ENCODE data around the gene FREM1.
A peak's percentile ranks its signal among the peaks of the same experiment; 100 is the strongest.

FREM1 gene

DNA sequence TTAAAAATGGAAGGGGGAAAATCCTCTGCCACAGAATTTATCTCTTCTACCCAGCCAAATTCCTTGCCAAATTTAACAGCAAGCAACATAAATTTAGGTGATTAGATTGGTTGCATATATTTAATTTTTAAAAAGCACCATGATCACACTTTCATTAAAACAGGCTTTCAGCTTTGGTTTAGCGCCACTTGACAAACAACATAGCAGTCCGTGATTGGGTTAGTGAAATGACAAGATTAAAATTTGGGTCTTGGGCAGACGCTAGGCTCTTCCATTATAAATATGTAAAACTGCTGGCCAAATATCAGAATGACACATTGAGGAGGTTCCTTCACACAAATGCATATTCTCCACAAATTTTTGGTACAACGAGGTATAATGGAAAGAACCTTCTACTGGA is 129.5 kb downstream of the FREM1 start:
- TF ChIP-seq, protein P1, sequence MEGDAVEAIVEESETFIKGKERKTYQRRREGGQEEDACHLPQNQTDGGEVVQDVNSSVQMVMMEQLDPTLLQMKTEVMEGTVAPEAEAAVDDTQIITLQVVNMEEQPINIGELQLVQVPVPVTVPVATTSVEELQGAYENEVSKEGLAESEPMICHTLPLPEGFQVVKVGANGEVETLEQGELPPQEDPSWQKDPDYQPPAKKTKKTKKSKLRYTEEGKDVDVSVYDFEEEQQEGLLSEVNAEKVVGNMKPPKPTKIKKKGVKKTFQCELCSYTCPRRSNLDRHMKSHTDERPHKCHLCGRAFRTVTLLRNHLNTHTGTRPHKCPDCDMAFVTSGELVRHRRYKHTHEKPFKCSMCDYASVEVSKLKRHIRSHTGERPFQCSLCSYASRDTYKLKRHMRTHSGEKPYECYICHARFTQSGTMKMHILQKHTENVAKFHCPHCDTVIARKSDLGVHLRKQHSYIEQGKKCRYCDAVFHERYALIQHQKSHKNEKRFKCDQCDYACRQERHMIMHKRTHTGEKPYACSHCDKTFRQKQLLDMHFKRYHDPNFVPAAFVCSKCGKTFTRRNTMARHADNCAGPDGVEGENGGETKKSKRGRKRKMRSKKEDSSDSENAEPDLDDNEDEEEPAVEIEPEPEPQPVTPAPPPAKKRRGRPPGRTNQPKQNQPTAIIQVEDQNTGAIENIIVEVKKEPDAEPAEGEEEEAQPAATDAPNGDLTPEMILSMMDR (IDR thresholded peaks at IDR 0.05; ENCODE audit: insufficient read depth, low read depth, low read length, missing control alignments), result no peak
- DNase-seq (ENCODE audit: low read depth), result no peak
- H3K4me3 ChIP-seq (ENCODE audit: low read depth, low read length), result no peak overlapping the region

DNA sequence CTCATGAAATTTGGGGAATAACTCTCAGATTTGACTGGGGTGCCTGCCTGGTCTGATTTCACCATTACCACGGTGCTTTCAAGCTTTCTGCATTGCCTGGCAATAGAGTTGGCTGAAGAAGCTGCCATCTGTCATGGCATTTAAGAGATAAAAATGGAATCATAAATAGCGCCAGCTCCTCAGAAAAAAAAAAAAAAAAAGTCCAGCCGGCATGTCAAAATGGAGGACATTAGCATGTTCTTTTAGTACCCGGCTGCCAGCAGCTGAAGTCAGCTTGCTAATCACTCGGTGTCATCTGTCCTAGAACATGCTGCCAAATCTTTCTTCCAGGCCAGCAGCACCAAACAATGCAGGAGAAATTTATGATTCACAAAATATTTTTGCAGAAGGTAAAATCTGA is 130.0 kb downstream of the FREM1 start:
- H3K4me3 ChIP-seq (ENCODE audit: low read depth, low read length), result no peak overlapping the region
- no peak for DNase-seq (ENCODE audit: low read depth)

DNA sequence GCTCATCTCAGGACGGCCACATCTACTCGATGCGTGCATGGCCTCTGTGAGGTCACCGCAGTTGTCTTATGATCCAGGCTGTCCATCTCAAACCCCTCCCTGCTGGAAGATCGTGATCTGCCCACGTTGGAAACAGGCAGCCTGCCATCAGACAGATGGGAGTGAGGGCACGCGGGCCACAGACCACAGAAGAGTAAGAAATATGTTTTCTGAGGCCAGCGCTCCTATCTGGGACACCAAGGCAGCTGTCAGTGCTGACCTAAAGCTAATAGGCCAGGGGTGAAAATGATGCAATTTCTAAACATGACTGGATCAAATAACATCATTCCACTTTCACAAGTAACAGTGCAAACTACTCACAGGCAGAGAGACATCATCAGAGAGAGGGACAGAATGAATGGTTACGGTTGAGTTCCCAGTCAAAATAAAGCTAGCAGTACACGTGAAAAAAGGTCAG is 130.6 kb downstream of the FREM1 start:
- no peak overlapping the region for H3K4me3 ChIP-seq (ENCODE audit: low read depth, low read length)
- DNase-seq (ENCODE audit: low read depth), result no peak
- TF ChIP-seq, protein P1 (IDR thresholded peaks at IDR 0.05; ENCODE audit: insufficient read depth, low read depth, low read length, missing control alignments), result no peak

More for the DNA sequence above, 130.0 kb downstream of the FREM1 start:
- TF ChIP-seq, protein P1 (IDR thresholded peaks at IDR 0.05; ENCODE audit: insufficient read depth, low read depth, low read length, missing control alignments), result no peak

DNA sequence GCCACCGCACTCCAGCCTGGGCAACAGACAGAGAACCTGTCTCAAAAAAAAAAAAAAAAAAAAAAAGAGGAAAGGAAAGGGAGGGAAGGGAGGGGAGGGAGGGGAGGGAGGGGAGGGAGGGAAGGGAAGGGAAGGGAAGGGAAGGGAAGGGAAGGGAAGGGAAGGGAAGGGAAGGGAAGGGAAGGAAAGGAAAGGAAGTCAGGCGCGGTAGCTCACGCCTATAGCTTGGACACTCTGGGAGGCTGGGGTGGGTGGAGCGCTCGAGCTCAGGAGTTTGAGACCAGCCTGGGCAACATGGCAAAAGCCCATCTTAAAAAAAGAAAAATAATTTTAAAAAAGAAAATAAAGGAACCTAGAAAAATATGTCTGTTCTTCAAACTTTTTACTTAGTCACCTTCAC is 131.7 kb downstream of the FREM1 start:
- TF ChIP-seq, protein P1 (IDR thresholded peaks at IDR 0.05; ENCODE audit: insufficient read depth, low read depth, low read length, missing control alignments), result no peak
- DNase-seq (ENCODE audit: low read depth), result no peak

DNA sequence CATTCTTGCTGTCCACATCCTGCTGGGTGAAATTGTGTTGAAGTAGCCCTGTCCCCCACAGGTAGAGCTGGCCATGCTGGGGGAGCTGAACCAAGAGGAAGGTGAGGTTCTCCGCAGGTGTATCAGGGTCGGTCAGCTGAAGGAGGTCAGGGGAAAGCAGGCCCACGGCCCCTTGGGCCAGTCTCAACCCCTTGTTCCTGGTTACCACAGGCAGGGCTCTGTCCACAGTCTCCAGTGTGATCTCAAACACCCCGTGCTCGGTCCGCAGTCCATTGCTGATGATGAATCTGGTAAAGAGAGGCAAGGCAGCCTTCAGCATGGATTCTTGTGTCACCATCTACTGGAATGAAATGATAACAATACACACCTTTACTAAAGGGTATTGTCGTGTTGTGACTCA is 134.3 kb downstream of the FREM1 start:
- H3K4me3 ChIP-seq (ENCODE audit: low read depth, low read length), result no peak overlapping the region
- TF ChIP-seq, protein P1 (IDR thresholded peaks at IDR 0.05; ENCODE audit: insufficient read depth, low read depth, low read length, missing control alignments), result no peak
- no peak for DNase-seq (ENCODE audit: low read depth)

More for the DNA sequence above, 131.7 kb downstream of the FREM1 start:
- H3K4me3 ChIP-seq (ENCODE audit: low read depth, low read length), result no peak overlapping the region

DNA sequence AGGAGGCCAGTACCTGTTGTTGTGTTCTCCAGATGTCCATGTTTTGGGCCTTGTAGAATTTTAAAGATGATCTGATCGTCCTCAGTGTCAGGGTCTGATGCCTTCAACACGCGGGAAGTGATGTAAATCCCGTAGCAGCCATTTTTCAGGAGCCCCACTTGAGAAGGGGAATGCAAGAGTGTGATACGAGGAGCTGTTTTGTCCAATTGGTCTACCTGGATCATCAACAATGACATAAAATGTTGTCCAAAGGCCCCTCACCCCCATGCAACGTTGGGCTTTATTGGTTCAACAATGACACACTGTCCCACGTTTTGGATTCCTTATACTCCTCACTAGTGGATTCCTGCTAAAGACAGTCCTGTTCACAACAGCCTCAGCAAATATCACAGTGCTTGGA is 139.6 kb downstream of the FREM1 start:
- H3K4me3 ChIP-seq (ENCODE audit: low read depth, low read length), result no peak overlapping the region
- TF ChIP-seq, protein P1 (IDR thresholded peaks at IDR 0.05; ENCODE audit: insufficient read depth, low read depth, low read length, missing control alignments), result no peak
- no peak for DNase-seq (ENCODE audit: low read depth)

DNA sequence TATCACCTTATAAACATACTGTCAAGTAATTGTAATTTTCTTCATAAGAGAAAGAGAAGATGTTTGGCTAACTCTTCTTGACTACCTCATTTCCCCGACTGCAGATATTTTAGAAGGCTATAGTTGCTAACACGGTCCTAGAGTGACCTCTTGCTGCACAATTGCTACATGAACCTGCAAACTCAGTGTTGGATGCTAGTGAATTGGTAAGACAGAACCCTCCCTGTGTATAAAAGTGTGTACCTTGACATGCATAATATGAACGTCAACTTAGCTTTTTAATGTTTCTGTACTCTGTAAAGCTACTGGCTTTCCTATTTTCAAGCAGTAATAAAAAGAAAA is 141.0 kb downstream of the FREM1 start:
- DNase-seq (ENCODE audit: low read depth), result peak; percentile 40
- TF ChIP-seq, protein P1 (IDR thresholded peaks at IDR 0.05; ENCODE audit: insufficient read depth, low read depth, low read length, missing control alignments), result peak; percentile 23
- H3K4me3 ChIP-seq (ENCODE audit: low read depth, low read length), result no peak overlapping the region
